ENCODE data around the gene ITGB5. TPM values are rescaled to one million over a fixed set of nuclear protein-coding genes. Genes with fewer than 3 reads are reported as not detected.
A peak's percentile ranks its signal among the peaks of the same experiment; 100 is the strongest.
"Not testable (repeated sequence)": the region's sequence is repeated elsewhere in the genome, so short reads cannot be mapped to it uniquely, and the experiment has no call there.

The ITGB5 gene
- total RNA-seq, 4 donors from 2014 or later: 114 to 217 (median 193) TPM

DNA sequence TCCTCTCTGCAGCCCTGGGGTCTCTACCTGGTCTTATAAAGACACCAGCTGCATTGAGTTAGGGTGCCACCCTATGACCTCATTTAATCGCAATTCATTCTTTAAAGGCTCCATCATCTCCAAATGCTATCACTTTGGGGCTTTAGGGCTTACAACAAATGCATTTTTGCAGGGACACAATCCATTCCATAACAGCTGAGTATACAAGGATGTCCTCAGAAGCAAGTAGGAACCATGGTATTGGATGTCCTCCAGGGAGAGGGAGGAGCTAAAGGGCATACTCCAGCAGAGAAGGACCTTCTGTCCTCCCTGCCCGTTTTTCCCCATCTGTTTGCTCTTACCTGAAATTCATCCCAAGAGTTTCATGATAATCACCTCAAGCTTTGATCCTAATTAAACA, 126.6 kb downstream of the ITGB5 start:
- H3K4me1 ChIP-seq: peaks cover 0 to 24% (median 0%) of the 10 kb centered on the region in 4 donors
- H3K27ac ChIP-seq: peak overlapping the region in 1 of 4 donors; percentile 75
- DNase-seq (ENCODE audit: low spot score in 2 of 2): no peak
- H3K4me3 ChIP-seq: no peak overlapping the region
- H3K27me3 ChIP-seq: no peaks in the 10 kb centered on the region
- peaks cover 0 to 29% (median 0%) of the 10 kb centered on the region in 3 donors for H3K36me3 ChIP-seq
- 47 to 48% methylated on average over 2 of the region's 2 CpGs for WGBS, 2 donors
- no peaks in the 10 kb centered on the region for H3K9me3 ChIP-seq
- no peak for TF ChIP-seq POLR2A (IDR thresholded peaks at IDR 0.05)
- TF ChIP-seq, protein P1, sequence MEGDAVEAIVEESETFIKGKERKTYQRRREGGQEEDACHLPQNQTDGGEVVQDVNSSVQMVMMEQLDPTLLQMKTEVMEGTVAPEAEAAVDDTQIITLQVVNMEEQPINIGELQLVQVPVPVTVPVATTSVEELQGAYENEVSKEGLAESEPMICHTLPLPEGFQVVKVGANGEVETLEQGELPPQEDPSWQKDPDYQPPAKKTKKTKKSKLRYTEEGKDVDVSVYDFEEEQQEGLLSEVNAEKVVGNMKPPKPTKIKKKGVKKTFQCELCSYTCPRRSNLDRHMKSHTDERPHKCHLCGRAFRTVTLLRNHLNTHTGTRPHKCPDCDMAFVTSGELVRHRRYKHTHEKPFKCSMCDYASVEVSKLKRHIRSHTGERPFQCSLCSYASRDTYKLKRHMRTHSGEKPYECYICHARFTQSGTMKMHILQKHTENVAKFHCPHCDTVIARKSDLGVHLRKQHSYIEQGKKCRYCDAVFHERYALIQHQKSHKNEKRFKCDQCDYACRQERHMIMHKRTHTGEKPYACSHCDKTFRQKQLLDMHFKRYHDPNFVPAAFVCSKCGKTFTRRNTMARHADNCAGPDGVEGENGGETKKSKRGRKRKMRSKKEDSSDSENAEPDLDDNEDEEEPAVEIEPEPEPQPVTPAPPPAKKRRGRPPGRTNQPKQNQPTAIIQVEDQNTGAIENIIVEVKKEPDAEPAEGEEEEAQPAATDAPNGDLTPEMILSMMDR (IDR thresholded peaks at IDR 0.05): no peak
- no peak for TF ChIP-seq EP300 (IDR thresholded peaks at IDR 0.05)

DNA sequence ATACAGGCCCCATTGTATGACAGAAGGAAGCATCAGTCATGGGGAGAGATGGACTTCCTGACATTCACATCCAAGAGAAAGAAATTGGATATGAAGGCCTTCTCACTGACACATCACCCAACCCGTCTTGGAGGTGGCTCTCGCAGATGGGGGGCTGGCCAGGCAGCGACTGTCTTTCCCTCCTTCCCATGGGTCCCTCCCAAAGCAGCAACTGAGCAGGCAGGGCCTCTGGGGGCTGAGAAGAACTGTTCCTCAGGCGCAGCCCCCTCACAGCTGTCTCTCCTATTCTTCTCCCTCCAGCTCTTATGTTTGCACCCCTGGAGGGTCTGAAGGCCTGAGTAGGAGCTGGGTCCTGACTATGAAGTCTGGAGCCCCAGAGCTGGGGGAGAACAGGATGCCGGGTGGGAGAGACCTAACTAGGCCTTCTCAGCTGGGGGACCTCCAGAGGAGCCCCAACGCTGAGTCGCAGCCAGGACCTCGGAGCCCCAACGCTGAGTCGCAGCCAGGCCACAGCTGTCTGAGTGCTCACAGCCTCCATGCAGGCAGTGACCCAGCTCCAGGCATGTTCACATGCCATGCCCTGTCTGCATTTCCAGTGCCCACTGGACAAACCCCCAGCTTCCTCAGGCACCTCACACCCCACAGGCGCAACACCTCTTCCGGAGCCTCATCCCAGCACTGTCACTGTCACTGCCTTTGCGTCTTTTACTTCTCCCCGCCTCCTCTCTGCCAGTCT, 127.3 kb downstream of the ITGB5 start:
- H3K27me3 ChIP-seq: no peaks in the 10 kb centered on the region
- DNase-seq (ENCODE audit: low spot score in 2 of 2): no peak
- peaks cover 0 to 18% (median 0%) of the 10 kb centered on the region in 4 donors for H3K4me1 ChIP-seq
- 87 to 88% methylated on average over 9 to 14 of the region's 14 CpGs for WGBS, 2 donors
- H3K4me3 ChIP-seq: no peak overlapping the region
- H3K9me3 ChIP-seq: no peaks in the 10 kb centered on the region
- H3K27ac ChIP-seq: no peak overlapping the region
- TF ChIP-seq EP300 (IDR thresholded peaks at IDR 0.05) (no peak), POLR2A (IDR thresholded peaks at IDR 0.05) (no peak)
- TF ChIP-seq, protein P1 (IDR thresholded peaks at IDR 0.05): no peak
- H3K36me3 ChIP-seq: peaks cover 0 to 21% (median 0%) of the 10 kb centered on the region in 3 donors

DNA sequence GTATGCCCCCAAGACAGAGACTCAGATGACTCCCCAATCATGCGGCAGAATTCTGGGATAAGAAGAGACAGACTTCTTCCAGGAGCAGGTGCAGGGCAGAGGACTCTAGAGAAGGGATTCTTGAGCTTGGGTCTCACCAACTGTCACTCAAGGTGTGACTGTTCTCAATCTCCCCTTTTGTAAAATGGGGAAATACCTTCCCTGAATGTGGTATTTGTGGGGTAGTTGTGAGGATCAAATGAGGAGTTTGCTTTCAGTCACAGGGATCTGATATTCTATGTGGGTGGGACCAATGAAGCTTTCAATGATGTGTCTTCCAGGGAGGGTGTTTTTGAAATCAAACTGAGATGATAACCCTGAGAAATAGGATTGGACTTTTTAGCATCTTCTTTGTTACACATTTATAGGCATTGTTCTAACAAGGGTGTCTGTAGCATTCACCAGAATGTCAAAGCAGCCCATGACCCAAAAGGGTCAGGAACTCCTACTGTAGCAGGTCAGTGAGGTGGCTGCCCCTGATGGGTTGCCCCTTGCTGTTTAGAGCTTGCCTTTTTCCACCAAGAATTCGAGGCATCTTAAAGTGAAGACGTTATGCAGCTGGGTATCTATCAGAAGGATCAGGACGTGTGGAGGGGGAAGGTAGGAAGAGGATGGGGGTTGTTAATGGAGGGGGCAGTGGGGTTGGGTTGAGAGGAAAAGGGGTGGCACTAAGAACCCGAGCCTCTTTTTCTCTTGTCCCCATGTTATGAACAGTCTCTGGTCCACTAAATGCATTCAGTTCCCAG, 128.1 kb downstream of the ITGB5 start:
- TF ChIP-seq, protein P1 (IDR thresholded peaks at IDR 0.05): no peak
- TF ChIP-seq EP300 (IDR thresholded peaks at IDR 0.05) (no peak), POLR2A (IDR thresholded peaks at IDR 0.05) (no peak)
- H3K27ac ChIP-seq: no peak overlapping the region
- H3K36me3 ChIP-seq: peaks cover 0 to 13% (median 0%) of the 10 kb centered on the region in 3 donors
- no peaks in the 10 kb centered on the region for H3K9me3 ChIP-seq
- DNase-seq (ENCODE audit: low spot score in 2 of 2): no peak
- H3K27me3 ChIP-seq: no peaks in the 10 kb centered on the region
- H3K4me3 ChIP-seq: no peak overlapping the region
- peaks cover 0 to 18% (median 0%) of the 10 kb centered on the region in 4 donors for H3K4me1 ChIP-seq
- 66 to 69% methylated on average over 5 of the region's 5 CpGs for WGBS, 2 donors

DNA sequence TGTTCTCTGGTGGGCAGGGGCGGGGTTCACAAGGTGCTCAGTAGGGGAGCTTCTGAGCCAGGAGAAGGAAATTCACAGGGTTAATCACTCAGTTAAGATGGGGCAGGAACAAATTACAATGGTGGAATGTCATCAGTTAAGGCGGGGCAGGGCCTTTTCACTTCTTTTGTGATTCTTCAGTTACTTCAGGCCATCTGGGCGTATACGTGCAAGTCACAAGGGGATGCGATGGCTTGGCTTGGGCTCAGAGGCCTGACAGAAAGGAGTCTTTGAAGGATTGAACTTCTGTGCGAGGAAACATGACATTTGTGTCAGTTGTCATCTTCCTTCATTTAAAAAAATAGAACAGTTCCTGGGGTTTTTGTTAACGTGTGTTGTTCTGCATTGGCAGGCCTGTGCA, 129.2 kb downstream of the ITGB5 start:
- H3K9me3 ChIP-seq; H3K36me3 ChIP-seq; H3K4me3 ChIP-seq; H3K27ac ChIP-seq; H3K27me3 ChIP-seq; DNase-seq (ENCODE audit: low spot score in 2 of 2): not testable (repeated sequence)
- WGBS, 2 donors: 78 to 83% methylated on average over 7 of the region's 7 CpGs
- H3K4me1 ChIP-seq: peaks cover 0 to 18% (median 0%) of the 10 kb centered on the region in 4 donors

DNA sequence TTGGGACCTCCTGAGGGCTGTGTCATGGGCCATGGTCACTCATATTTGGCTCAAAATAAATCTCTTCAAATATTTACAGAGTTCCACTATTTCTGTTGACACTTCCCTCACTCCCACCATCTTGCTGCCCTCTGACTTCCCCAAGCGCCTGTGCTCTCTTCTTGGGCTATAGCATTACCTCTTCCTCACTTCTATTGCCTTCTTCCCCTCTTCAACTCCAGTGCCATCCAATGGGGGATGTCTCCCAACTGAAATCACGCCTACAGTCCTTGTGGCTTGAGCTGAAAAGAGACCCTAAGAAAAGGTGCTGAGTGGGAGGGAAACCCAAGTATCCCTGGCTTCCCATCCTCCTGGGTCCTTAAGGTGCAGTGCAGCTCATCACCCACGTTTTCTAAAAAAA, 135.1 kb downstream of the ITGB5 start:
- Histone ChIP-seq H3K4me1 (no peaks in the 10 kb centered on the region), H3K27me3 (no peaks in the 10 kb centered on the region), H3K27ac (no peak overlapping the region), H3K36me3 (peaks cover 0 to 5% (median 0%) of the 10 kb centered on the region in 3 donors), H3K4me3 (no peak overlapping the region), H3K9me3 (no peaks in the 10 kb centered on the region)
- 80 to 87% methylated on average over 3 of the region's 3 CpGs for WGBS, 2 donors
- no peak for DNase-seq (ENCODE audit: low spot score in 2 of 2)
- TF ChIP-seq EP300 (IDR thresholded peaks at IDR 0.05): no peak
- no peak for TF ChIP-seq POLR2A (IDR thresholded peaks at IDR 0.05)
- TF ChIP-seq, protein P1 (IDR thresholded peaks at IDR 0.05): no peak
